ENCODE results near the gene MED1.
"Not testable (repeated sequence)": the region's sequence is repeated elsewhere in the genome, so short reads cannot be mapped to it uniquely, and the experiment has no call there.

The MED1 gene
- 66.9 to 93.7 (median 68.1) reads per million in 3 donors for total RNA-seq

DNA sequence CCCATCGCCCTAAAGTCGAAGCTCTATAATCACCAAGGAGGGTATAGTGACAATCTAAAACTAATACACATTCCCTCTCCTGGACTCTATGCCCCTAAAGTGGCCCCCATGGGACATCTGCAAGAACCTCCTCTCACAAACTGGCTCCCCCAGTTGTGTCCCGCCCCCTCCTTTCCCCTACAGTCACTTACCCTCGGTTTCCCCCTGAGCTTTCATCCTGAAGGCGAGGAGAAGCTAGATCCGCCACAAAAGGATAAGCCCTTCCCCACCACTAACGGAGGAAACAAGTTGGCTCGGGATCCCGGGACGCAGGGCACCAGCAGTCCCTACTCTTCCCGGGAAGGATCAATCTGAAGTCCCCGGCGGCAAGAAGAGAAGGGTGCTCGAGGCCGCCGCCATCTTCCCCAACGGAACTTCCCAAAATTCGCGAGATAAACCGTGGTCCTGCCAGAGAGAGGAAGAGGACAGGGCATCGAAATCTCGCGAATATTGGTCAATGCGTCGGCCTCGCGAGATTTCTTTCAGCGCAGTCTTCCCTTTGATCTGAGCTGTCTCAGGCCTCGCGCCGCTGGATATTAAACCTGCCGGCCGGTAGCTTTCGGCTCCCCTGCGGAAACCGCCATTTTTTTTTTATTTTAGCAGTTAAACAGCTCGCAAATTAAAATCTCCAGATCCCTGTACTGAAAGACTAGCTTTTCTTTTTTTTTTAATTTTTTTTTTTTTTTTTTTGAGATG is at the start of gene MED1:
TSS of gene MED1 (minus strand) at position 417 of the 735 bp plus-strand sequence. CDS start at position 216, 201 bp downstream.
- peaks cover 6% of the 10 kb centered on the region for H3K4me1 ChIP-seq (ENCODE audit: control insufficient read depth, insufficient read depth, low read length, poor library complexity, severe bottlenecking)
- peak; percentile 87 to 90 (median 87) for DNase-seq
- H3K27me3 ChIP-seq (replicated peaks; ENCODE audit: control insufficient read depth, insufficient read depth, low read length, poor library complexity, severe bottlenecking), result no peaks in the 10 kb centered on the region
- peak within 1 kb of the TSS; percentile 90 for H3K4me3 ChIP-seq (ENCODE audit: insufficient read depth, low read depth, low read length, poor library complexity, severe bottlenecking)
- H3K9me3 ChIP-seq (ENCODE audit: control insufficient read depth, low read length), result no peaks in the 10 kb centered on the region
- H3K36me3 ChIP-seq (ENCODE audit: control insufficient read depth, insufficient read depth, low read length), result peaks cover 7% of the 10 kb centered on the region
- peak within 1 kb of the TSS; percentile 93 for H3K27ac ChIP-seq (ENCODE audit: insufficient read depth, low read length, poor library complexity, severe bottlenecking)

GRCh38 chr17:39496921-39497320 is 45.9 kb upstream of the MED1 start:
- not testable (repeated sequence) for DNase-seq; H3K27me3 ChIP-seq (replicated peaks; ENCODE audit: control insufficient read depth, insufficient read depth, low read length, poor library complexity, severe bottlenecking); H3K4me3 ChIP-seq (ENCODE audit: insufficient read depth, low read depth, low read length, poor library complexity, severe bottlenecking); H3K9me3 ChIP-seq (ENCODE audit: control insufficient read depth, low read length); H3K4me1 ChIP-seq (ENCODE audit: control insufficient read depth, insufficient read depth, low read length, poor library complexity, severe bottlenecking); H3K27ac ChIP-seq (ENCODE audit: insufficient read depth, low read length, poor library complexity, severe bottlenecking)
- peaks cover 61% of the 10 kb centered on the region for H3K36me3 ChIP-seq (ENCODE audit: control insufficient read depth, insufficient read depth, low read length)

DNA sequence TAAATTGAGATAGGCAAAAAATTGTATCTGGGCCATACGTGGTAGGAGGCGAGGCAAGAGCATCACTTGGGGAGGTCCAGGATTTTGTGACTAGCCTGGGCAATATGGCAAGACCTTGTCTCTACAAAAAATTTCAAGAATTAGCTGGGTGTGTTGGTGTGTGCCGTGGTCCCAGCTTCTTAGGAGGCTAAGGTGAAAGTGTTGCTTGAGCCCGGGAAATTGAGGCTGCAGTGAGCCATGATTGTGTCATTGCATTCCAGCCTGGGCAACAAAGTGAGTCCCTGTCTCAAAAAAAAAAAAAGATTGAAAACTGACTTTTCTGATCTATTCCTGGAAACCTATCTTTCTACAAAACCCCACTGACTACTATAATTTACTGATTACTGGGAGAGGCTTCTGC is 36.9 kb upstream of the MED1 start:
- DNase-seq, result no peak
- Histone ChIP-seq H3K9me3 (ENCODE audit: control insufficient read depth, low read length) (no peaks in the 10 kb centered on the region), H3K36me3 (ENCODE audit: control insufficient read depth, insufficient read depth, low read length) (peaks cover 25% of the 10 kb centered on the region), H3K27me3 (replicated peaks; ENCODE audit: control insufficient read depth, insufficient read depth, low read length, poor library complexity, severe bottlenecking) (no peaks in the 10 kb centered on the region), H3K27ac (ENCODE audit: insufficient read depth, low read length, poor library complexity, severe bottlenecking) (no peak overlapping the region), H3K4me3 (ENCODE audit: insufficient read depth, low read depth, low read length, poor library complexity, severe bottlenecking) (no peak overlapping the region), H3K4me1 (ENCODE audit: control insufficient read depth, insufficient read depth, low read length, poor library complexity, severe bottlenecking) (no peaks in the 10 kb centered on the region)

DNA sequence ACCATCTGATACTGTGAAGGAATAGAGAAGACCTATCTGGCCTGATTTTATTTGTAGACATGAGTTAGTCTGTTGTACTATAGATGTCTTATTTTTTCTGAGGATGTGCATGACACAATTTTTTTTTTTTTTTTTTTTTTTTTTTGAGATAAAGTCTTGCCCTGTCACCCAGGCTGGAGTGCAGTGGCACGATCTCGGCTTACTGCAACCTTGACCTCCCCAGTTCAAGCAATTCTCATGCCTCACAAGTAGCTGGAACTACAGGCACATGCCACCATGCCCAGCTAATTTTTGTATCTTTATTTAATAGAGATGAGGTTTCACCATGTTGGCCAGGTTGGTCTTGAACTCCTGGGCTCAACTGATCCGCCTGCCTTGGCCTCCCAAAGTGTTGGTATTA is 36.4 kb upstream of the MED1 start:
- peaks cover 21% of the 10 kb centered on the region for H3K36me3 ChIP-seq (ENCODE audit: control insufficient read depth, insufficient read depth, low read length)
- H3K4me3 ChIP-seq (ENCODE audit: insufficient read depth, low read depth, low read length, poor library complexity, severe bottlenecking); DNase-seq; H3K9me3 ChIP-seq (ENCODE audit: control insufficient read depth, low read length); H3K27ac ChIP-seq (ENCODE audit: insufficient read depth, low read length, poor library complexity, severe bottlenecking); H3K4me1 ChIP-seq (ENCODE audit: control insufficient read depth, insufficient read depth, low read length, poor library complexity, severe bottlenecking); H3K27me3 ChIP-seq (replicated peaks; ENCODE audit: control insufficient read depth, insufficient read depth, low read length, poor library complexity, severe bottlenecking): not testable (repeated sequence)

DNA sequence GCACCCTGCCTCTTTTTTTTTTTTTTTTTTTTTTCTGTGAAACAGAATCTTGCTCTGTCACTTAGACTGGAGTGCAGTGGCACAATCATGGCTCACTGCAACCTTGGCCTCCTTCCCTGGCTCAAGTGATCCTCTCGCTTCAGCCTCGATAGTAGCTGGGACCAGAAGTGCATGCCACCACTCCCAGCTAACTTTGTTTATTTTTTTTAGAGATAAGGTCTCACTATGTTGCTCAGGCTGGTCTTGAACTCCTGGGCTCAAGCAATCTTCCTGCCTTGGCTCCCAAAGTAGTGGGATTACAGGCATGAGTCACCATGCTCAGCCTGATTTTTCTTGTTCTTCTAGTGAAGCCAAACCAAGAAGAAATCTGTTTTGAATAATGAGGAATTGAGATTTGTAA is 35.2 kb upstream of the MED1 start:
- no peaks in the 10 kb centered on the region for H3K4me1 ChIP-seq (ENCODE audit: control insufficient read depth, insufficient read depth, low read length, poor library complexity, severe bottlenecking)
- no peak overlapping the region for H3K27ac ChIP-seq (ENCODE audit: insufficient read depth, low read length, poor library complexity, severe bottlenecking)
- no peaks in the 10 kb centered on the region for H3K9me3 ChIP-seq (ENCODE audit: control insufficient read depth, low read length)
- peaks cover 14% of the 10 kb centered on the region for H3K36me3 ChIP-seq (ENCODE audit: control insufficient read depth, insufficient read depth, low read length)
- H3K4me3 ChIP-seq (ENCODE audit: insufficient read depth, low read depth, low read length, poor library complexity, severe bottlenecking), result no peak overlapping the region
- DNase-seq, result no peak
- H3K27me3 ChIP-seq (replicated peaks; ENCODE audit: control insufficient read depth, insufficient read depth, low read length, poor library complexity, severe bottlenecking), result no peaks in the 10 kb centered on the region

GRCh38 chr17:39485555-39485954 is 34.5 kb upstream of the MED1 start:
- no peaks in the 10 kb centered on the region for H3K4me1 ChIP-seq (ENCODE audit: control insufficient read depth, insufficient read depth, low read length, poor library complexity, severe bottlenecking)
- H3K9me3 ChIP-seq (ENCODE audit: control insufficient read depth, low read length), result no peaks in the 10 kb centered on the region
- H3K27me3 ChIP-seq (replicated peaks; ENCODE audit: control insufficient read depth, insufficient read depth, low read length, poor library complexity, severe bottlenecking), result no peaks in the 10 kb centered on the region
- no peak overlapping the region for H3K27ac ChIP-seq (ENCODE audit: insufficient read depth, low read length, poor library complexity, severe bottlenecking)
- no peak overlapping the region for H3K4me3 ChIP-seq (ENCODE audit: insufficient read depth, low read depth, low read length, poor library complexity, severe bottlenecking)
- no peak for DNase-seq
- H3K36me3 ChIP-seq (ENCODE audit: control insufficient read depth, insufficient read depth, low read length), result peaks cover 8% of the 10 kb centered on the region

DNA sequence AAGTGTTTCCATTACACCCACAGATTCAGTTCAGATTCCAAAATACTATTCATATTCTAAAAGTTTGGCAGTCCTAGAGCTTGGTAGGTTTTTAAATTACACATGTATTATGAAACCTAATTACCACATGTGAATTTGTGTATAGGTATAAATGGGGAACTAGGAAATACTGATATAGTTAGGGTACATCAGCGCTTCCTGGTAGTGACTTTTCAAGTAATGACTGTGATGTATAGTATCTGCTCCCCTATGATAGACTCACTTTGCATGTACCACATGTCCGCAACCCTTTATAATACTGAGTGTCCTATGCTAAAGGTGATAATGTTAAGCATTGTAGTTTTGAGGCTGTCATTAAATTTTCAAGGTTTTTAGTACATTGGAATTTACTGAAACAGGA is 33.1 kb upstream of the MED1 start:
- peaks cover 5% of the 10 kb centered on the region for H3K36me3 ChIP-seq (ENCODE audit: control insufficient read depth, insufficient read depth, low read length)
- no peak for DNase-seq
- H3K27ac ChIP-seq (ENCODE audit: insufficient read depth, low read length, poor library complexity, severe bottlenecking), result no peak overlapping the region
- no peaks in the 10 kb centered on the region for H3K27me3 ChIP-seq (replicated peaks; ENCODE audit: control insufficient read depth, insufficient read depth, low read length, poor library complexity, severe bottlenecking)
- H3K4me3 ChIP-seq (ENCODE audit: insufficient read depth, low read depth, low read length, poor library complexity, severe bottlenecking), result no peak overlapping the region
- H3K4me1 ChIP-seq (ENCODE audit: control insufficient read depth, insufficient read depth, low read length, poor library complexity, severe bottlenecking), result no peaks in the 10 kb centered on the region
- H3K9me3 ChIP-seq (ENCODE audit: control insufficient read depth, low read length), result no peaks in the 10 kb centered on the region

DNA sequence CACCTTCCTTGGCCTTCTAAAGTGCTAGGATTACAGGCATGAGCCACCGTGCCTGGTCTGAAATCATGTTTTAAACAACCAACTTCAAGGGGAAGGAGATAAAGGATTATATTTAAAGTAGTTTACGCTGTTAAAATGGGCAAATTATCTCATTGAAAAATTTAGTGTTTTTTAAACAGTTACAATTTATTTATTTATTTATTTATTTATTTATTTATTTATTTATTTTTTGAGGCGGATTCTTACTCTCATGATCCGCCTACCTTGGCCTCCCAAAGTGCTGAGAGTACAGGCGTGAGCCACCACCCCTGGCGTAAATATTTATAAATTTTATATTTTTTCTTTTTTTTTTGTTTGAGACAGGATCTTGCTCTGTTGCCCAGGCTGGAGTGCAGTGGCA is 32.4 kb upstream of the MED1 start:
- Histone ChIP-seq H3K27me3 (replicated peaks; ENCODE audit: control insufficient read depth, insufficient read depth, low read length, poor library complexity, severe bottlenecking) (no peaks in the 10 kb centered on the region), H3K27ac (ENCODE audit: insufficient read depth, low read length, poor library complexity, severe bottlenecking) (no peak overlapping the region), H3K4me3 (ENCODE audit: insufficient read depth, low read depth, low read length, poor library complexity, severe bottlenecking) (no peak overlapping the region), H3K36me3 (ENCODE audit: control insufficient read depth, insufficient read depth, low read length) (peaks cover 5% of the 10 kb centered on the region), H3K9me3 (ENCODE audit: control insufficient read depth, low read length) (no peaks in the 10 kb centered on the region), H3K4me1 (ENCODE audit: control insufficient read depth, insufficient read depth, low read length, poor library complexity, severe bottlenecking) (no peaks in the 10 kb centered on the region)
- DNase-seq, result no peak

DNA sequence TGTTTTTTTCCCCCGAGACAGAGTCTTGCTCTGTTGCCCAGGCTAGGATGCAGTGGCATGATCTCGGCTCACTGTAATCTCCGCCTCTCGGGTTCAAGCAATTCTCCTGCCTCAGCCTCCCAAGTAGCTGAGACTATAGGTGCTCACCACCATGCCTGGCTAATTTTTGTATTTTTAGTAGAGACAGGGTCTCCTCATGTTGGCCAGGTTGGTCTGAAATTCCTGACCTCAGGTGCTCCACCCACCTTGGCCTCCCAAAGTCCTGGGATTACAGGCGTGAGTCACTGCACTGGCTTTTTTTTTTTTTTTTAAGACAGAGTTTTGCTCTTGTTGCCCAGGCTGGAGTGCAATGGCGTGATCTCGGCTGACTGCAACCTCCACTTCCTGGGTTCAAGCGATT is 28.6 kb upstream of the MED1 start:
- not testable (repeated sequence) for H3K9me3 ChIP-seq (ENCODE audit: control insufficient read depth, low read length); H3K36me3 ChIP-seq (ENCODE audit: control insufficient read depth, insufficient read depth, low read length)

GRCh38 chr17:39473310-39473709 is 22.2 kb upstream of the MED1 start:
- Histone ChIP-seq H3K27me3 (replicated peaks; ENCODE audit: control insufficient read depth, insufficient read depth, low read length, poor library complexity, severe bottlenecking) (no peaks in the 10 kb centered on the region), H3K4me1 (ENCODE audit: control insufficient read depth, insufficient read depth, low read length, poor library complexity, severe bottlenecking) (no peaks in the 10 kb centered on the region), H3K9me3 (ENCODE audit: control insufficient read depth, low read length) (no peaks in the 10 kb centered on the region), H3K4me3 (ENCODE audit: insufficient read depth, low read depth, low read length, poor library complexity, severe bottlenecking) (no peak overlapping the region), H3K27ac (ENCODE audit: insufficient read depth, low read length, poor library complexity, severe bottlenecking) (no peak overlapping the region), H3K36me3 (ENCODE audit: control insufficient read depth, insufficient read depth, low read length) (peaks cover 28% of the 10 kb centered on the region)
- DNase-seq, result no peak

More for the DNA sequence above, 28.6 kb upstream of the MED1 start:
- DNase-seq; H3K27me3 ChIP-seq (replicated peaks; ENCODE audit: control insufficient read depth, insufficient read depth, low read length, poor library complexity, severe bottlenecking); H3K4me3 ChIP-seq (ENCODE audit: insufficient read depth, low read depth, low read length, poor library complexity, severe bottlenecking); H3K4me1 ChIP-seq (ENCODE audit: control insufficient read depth, insufficient read depth, low read length, poor library complexity, severe bottlenecking); H3K27ac ChIP-seq (ENCODE audit: insufficient read depth, low read length, poor library complexity, severe bottlenecking): not testable (repeated sequence)

Measured in effector memory CD4-positive, alpha-beta T cell (primary cell).